H9 (cell line): ENCODE results near the gene EPHB2. TPM values are rescaled to one million over a fixed set of nuclear protein-coding genes. Genes with fewer than 3 reads are reported as not detected.

Source experiments
- DNase-seq: peaks from one replicate; pipeline ENCODE4 v3.0.0-alpha.2; 2017
- H2AFZ ChIP-seq: one replicate; pipeline ENCODE4 v1.6.1; 2013; ENCODE audit warnings: mild to moderate bottlenecking, low read length, control low read depth, moderate library complexity
- H2AK5ac ChIP-seq: 2 replicates; pipeline ENCODE4 v1.6.1; 2013; ENCODE audit warnings: low read length, control low read depth, mixed read lengths; ENCODE audit not compliant: insufficient read length
- H2BK120ac ChIP-seq: one replicate; pipeline ENCODE4 v1.6.1; 2013; ENCODE audit warnings: low read depth, mild to moderate bottlenecking, low read length, control low read depth, inconsistent platforms; ENCODE audit not compliant: poor library complexity, severe bottlenecking
- H2BK12ac ChIP-seq: 2 replicates; pipeline ENCODE4 v1.6.1; 2013; ENCODE audit warnings: low read length, control low read depth, mixed read lengths, low read depth; ENCODE audit not compliant: insufficient read length
- H2BK15ac ChIP-seq: 2 replicates; pipeline ENCODE4 v1.6.1; 2013; ENCODE audit warnings: low read depth, low read length, control low read depth
- H2BK20ac ChIP-seq: one replicate; pipeline ENCODE4 v1.6.1; 2013; ENCODE audit warnings: low read depth, mild to moderate bottlenecking, low read length, control low read depth, inconsistent platforms; ENCODE audit not compliant: poor library complexity, severe bottlenecking
- H2BK5ac ChIP-seq: 2 replicates; pipeline ENCODE4 v1.6.1; 2013; ENCODE audit warnings: low read length, control low read depth, mixed read lengths; ENCODE audit not compliant: insufficient read length
- H3K14ac ChIP-seq: 2 replicates; pipeline ENCODE4 v1.6.1; 2013; ENCODE audit warnings: low read length, control low read depth; ENCODE audit not compliant: insufficient read depth
- H3K18ac ChIP-seq: 2 replicates; pipeline ENCODE4 v1.6.1; 2013; ENCODE audit warnings: low read depth, mild to moderate bottlenecking, mixed read lengths, low read length, control low read depth; ENCODE audit not compliant: insufficient read length
- H3K23ac ChIP-seq: 2 replicates; pipeline ENCODE4 v1.6.1; 2013; ENCODE audit warnings: low read length, control low read depth, mixed read lengths, low read depth; ENCODE audit not compliant: insufficient read length
- H3K23me2 ChIP-seq: 2 replicates; pipeline ENCODE4 v1.6.1; 2013; ENCODE audit warnings: low read depth, mild to moderate bottlenecking, mixed read lengths, low read length, control low read depth; ENCODE audit not compliant: insufficient read length, poor library complexity, severe bottlenecking
- H3K27ac ChIP-seq: 2 replicates; pipeline ENCODE4 v1.5.1; 2013; ENCODE audit warnings: low read length, control low read depth, mixed read lengths, low read depth; ENCODE audit not compliant: insufficient read length
- H3K27me3 ChIP-seq: 2 replicates; pipeline ENCODE4 v1.6.1; 2013; ENCODE audit warnings: low read length, control low read depth, inconsistent platforms; ENCODE audit not compliant: insufficient read depth
- H3K4ac ChIP-seq: 2 replicates; pipeline ENCODE4 v1.6.1; 2013; ENCODE audit warnings: low read depth, mild to moderate bottlenecking, control low read depth, inconsistent platforms, low read length, moderate library complexity
- H3K4me1 ChIP-seq: 2 replicates; pipeline ENCODE4 v1.6.1; 2013; ENCODE audit warnings: low read length, control low read depth, inconsistent platforms; ENCODE audit not compliant: insufficient read depth
- H3K4me2 ChIP-seq: 2 replicates; pipeline ENCODE4 v1.6.1; 2013; ENCODE audit warnings: low read length, control low read depth, mixed read lengths; ENCODE audit not compliant: insufficient read length, insufficient read depth
- H3K56ac ChIP-seq: 2 replicates; pipeline ENCODE4 v1.6.1; 2013; ENCODE audit warnings: low read depth, mild to moderate bottlenecking, mixed read lengths, low read length, control low read depth; ENCODE audit not compliant: insufficient read length
- H3K79me1 ChIP-seq: 2 replicates; pipeline ENCODE4 v1.6.1; 2013; ENCODE audit warnings: low read depth, mild to moderate bottlenecking, moderate library complexity, low read length, control low read depth, inconsistent platforms; ENCODE audit not compliant: insufficient read depth, poor library complexity, severe bottlenecking
- H3K79me2 ChIP-seq: 2 replicates; pipeline ENCODE4 v1.6.1; 2013; ENCODE audit warnings: low read length, control low read depth, inconsistent platforms; ENCODE audit not compliant: insufficient read depth
- H3K9ac ChIP-seq: 2 replicates; pipeline ENCODE4 v1.6.1; 2013; ENCODE audit warnings: low read length, control low read depth, mixed read lengths; ENCODE audit not compliant: insufficient read length; ENCODE audit errors: extremely low read depth
- H3K9me3 ChIP-seq: one replicate; pipeline ENCODE4 v1.6.1; 2013; ENCODE audit warnings: low read depth, low read length, inconsistent platforms; ENCODE audit not compliant: control insufficient read depth
- H3T11ph ChIP-seq: one replicate; pipeline ENCODE4 v1.6.1; 2013; ENCODE audit warnings: mild to moderate bottlenecking, low read length, control low read depth, inconsistent platforms
- H4K20me1 ChIP-seq: one replicate; pipeline ENCODE4 v1.6.1; 2013; ENCODE audit not compliant: control insufficient read depth, insufficient read length, insufficient read depth
- H4K5ac ChIP-seq: 2 replicates; pipeline ENCODE4 v1.6.1; 2013; ENCODE audit warnings: low read depth, mild to moderate bottlenecking, mixed read lengths, low read length, control low read depth; ENCODE audit not compliant: insufficient read length
- H4K8ac ChIP-seq: replicated peaks from 2 replicates; pipeline ENCODE4 v1.6.1; 2013; ENCODE audit warnings: low read length, control low read depth, mixed read lengths, low read depth; ENCODE audit not compliant: insufficient read length
- H4K91ac ChIP-seq: 2 replicates; pipeline ENCODE4 v1.6.1; 2013; ENCODE audit warnings: low read depth, mild to moderate bottlenecking, moderate library complexity, mixed read lengths, low read length, control low read depth; ENCODE audit not compliant: insufficient read length
- H3K27ac Mint-ChIP-seq, 3 experiments: 2 replicates in 2 of 3; 3 replicates in 1 of 3; pipeline ENCODE4 v1.8.0; 2020 to 2021; ENCODE audit warnings: mixed read lengths in 3 of 3, mild to moderate bottlenecking in 1 of 3, moderate library complexity in 1 of 3
- H3K27me3 Mint-ChIP-seq: 2 replicates; pipeline ENCODE4 v1.8.0; 2021; ENCODE audit warnings: low read depth, mild to moderate bottlenecking, moderate library complexity, mixed read lengths
- H3K36me3 Mint-ChIP-seq, 3 experiments: 2 replicates in 2 of 3; 3 replicates in 1 of 3; pipeline ENCODE4 v1.8.0; 2020 to 2021; ENCODE audit warnings: low read depth in 3 of 3, mixed read lengths in 3 of 3; ENCODE audit not compliant: insufficient read depth in 1 of 3
- H3K4me1 Mint-ChIP-seq, 2 experiments: 2 replicates each; pipeline ENCODE4 v1.8.0; 2020; ENCODE audit warnings: mixed read lengths in 2 of 2
- H3K4me3 Mint-ChIP-seq, 2 experiments: 2 replicates in 1 of 2; 3 replicates in 1 of 2; pipeline ENCODE4 v1.8.0; 2020 to 2021; ENCODE audit warnings: mild to moderate bottlenecking in 2 of 2, mixed read lengths in 2 of 2, moderate library complexity in 1 of 2
- H3K9me3 Mint-ChIP-seq, 2 experiments: 2 replicates in 1 of 2; 3 replicates in 1 of 2; pipeline ENCODE4 v1.8.0; 2020; ENCODE audit warnings: mild to moderate bottlenecking in 2 of 2, mixed read lengths in 2 of 2, moderate library complexity in 1 of 2
- CTCF ChIP-seq: fragments of 200-600 bp; sonication (generic); conservative IDR thresholded peaks from 3 replicates; pipeline ENCODE4 v1.8.0; 2021; ENCODE audit warnings: antibody characterized with exemption, mild to moderate bottlenecking
- WGBS: extraction: QIAGEN DNeasy Blood & Tissue Kit; methylation state at CpG from one replicate; pipeline ENCODE4 v1.1.7; 2013; ENCODE audit warnings: missing lambda C conversion rate, low lambda C conversion rate, mixed read lengths; ENCODE audit not compliant: insufficient read length; ENCODE audit errors: extremely low coverage; 5-methylcytosine and 5-hydroxymethylcytosine counted together
- total RNA-seq: library from RNA; stranded (reverse); gene quantifications from 2 replicates; pipeline ENCODE4 v1.2.1, GENCODE V29; 2021

Gene EPHB2
- total RNA-seq, 1 experiment from 2014 or later = 9.5 TPM

GRCh38 chr1:22789356-22789994 is 78.8 kb downstream of the EPHB2 start:
- no peak overlapping the region for H2BK15ac ChIP-seq
- no peak overlapping the region for H3K4me2 ChIP-seq
- peaks cover 2% of the 10 kb centered on the region; the same call in 1 of the 2 replicates for H3K4me1 ChIP-seq
- no peak overlapping the region for H3T11ph ChIP-seq
- no peaks in the 10 kb centered on the region for H3K27me3 Mint-ChIP-seq
- no peak overlapping the region for H3K4ac ChIP-seq
- peaks cover 32 to 49% of the 10 kb centered on the region in 2 experiments for H3K4me1 Mint-ChIP-seq
- no peaks in the 10 kb centered on the region; a peak in 2 of 7 replicates for H3K36me3 Mint-ChIP-seq
- H4K8ac ChIP-seq = no peak overlapping the region
- no peaks in the 10 kb centered on the region for H4K20me1 ChIP-seq
- H4K91ac ChIP-seq = no peak overlapping the region
- H3K27ac Mint-ChIP-seq = peak overlapping the region in 2 of 3 experiments; percentile 8 to 25; a peak in 2 of 7 replicates
- H3K9me3 ChIP-seq = no peaks in the 10 kb centered on the region
- H3K14ac ChIP-seq = no peak overlapping the region
- no peaks in the 10 kb centered on the region for H3K27me3 ChIP-seq
- H3K9me3 Mint-ChIP-seq = no peaks in the 10 kb centered on the region
- H3K27ac ChIP-seq = no peak overlapping the region
- H4K5ac ChIP-seq = no peak overlapping the region
- TF ChIP-seq CTCF = no peak
- no peak overlapping the region for H2AFZ ChIP-seq
- H2BK20ac ChIP-seq = no peak overlapping the region
- WGBS = no CpG with 5 or more reads among the region's 6 CpGs
- no peak overlapping the region for H3K23ac ChIP-seq
- H3K23me2 ChIP-seq = no peaks in the 10 kb centered on the region
- H3K18ac ChIP-seq = no peak overlapping the region
- DNase-seq = no peak
- H3K9ac ChIP-seq = no peak overlapping the region
- H2BK12ac ChIP-seq = no peak overlapping the region
- no peaks in the 10 kb centered on the region for H3K79me1 ChIP-seq
- H2AK5ac ChIP-seq = no peak overlapping the region
- H3K4me3 Mint-ChIP-seq = no peak overlapping the region
- no peak overlapping the region for H2BK5ac ChIP-seq
- H2BK120ac ChIP-seq = no peak overlapping the region
- no peaks in the 10 kb centered on the region for H3K79me2 ChIP-seq
- no peak overlapping the region for H3K56ac ChIP-seq
